Measurements from ENCODE around the gene RLN3. TPM values are rescaled to one million over a fixed set of nuclear protein-coding genes. Genes with fewer than 3 reads are reported as not detected.
A peak's percentile ranks its signal among the peaks of the same experiment; 100 is the strongest.

The RLN3 gene
- total RNA-seq, 1 donor from 2014 or later, result not detected

DNA sequence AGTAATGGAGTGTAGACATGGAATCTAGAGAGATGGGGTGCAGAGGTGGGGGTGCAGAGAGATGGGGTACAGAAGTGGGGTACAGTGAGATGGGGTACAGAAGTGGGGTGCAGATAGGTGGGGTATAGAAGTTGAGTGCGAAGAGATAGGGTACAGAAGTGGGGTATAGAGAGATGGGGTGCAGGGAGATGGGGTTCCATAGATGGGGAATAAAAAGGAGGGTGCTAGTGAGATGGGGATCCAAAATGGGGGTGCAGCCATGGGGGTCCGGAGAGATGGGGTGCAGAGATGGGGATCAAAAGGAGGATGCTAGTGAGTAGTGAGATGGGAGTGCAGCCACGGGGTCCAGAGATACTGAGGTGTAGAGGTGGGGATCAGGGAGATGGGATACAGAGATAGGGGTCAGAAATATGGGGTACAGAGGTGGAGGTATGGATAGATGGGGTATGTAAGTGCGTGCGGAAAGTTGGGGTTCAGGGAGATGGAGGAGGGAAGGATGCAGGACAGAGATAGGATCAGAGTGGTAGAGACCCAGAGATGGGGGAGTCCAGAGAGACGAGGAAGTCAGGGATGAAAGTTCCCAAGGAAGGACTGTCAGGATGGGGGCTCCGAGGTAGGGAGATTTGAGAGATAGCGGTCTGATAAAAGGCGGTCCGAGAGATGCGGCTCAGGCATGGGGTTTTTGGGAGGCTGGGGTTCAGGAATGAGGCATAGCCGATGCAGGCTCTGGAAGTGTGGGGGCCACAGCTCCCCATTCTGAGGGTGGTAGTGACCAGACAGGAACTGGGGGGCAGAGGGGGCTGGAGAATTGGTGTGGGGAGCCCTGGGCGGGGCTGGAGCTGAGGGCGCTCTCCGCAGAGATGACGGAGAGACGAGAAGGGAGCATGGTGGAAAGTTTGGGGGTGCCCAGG lies 30.5 kb downstream of the RLN3 start:
- DNase-seq (no peak), ATAC-seq (ENCODE audit: low read depth) (no peak)
- ChIA-PET CTCF (interaction anchor here (1.3 to 1.8 kb wide), 7 partner anchors 10 to 176 kb away, joined by 4 to 9 read pairs (median 6); partner anchors contain the start of gene MISP3), POLR2A (interaction anchor here (0.5 to 0.8 kb wide), 3 partner anchors 9 to 176 kb away, joined by 3 to 9 read pairs (median 7); no protein-coding TSS in a partner anchor)
- Mint-ChIP-seq H3K4me3 (no peak overlapping the region), H3K27ac (no peak overlapping the region), H3K27me3 (peaks cover 39% of the 10 kb centered on the region), H3K36me3 (ENCODE audit: low read depth) (no peaks in the 10 kb centered on the region), H3K4me1 (peaks cover 18% of the 10 kb centered on the region), H3K9me3 (no peaks in the 10 kb centered on the region)
- TF ChIP-seq, protein P1, sequence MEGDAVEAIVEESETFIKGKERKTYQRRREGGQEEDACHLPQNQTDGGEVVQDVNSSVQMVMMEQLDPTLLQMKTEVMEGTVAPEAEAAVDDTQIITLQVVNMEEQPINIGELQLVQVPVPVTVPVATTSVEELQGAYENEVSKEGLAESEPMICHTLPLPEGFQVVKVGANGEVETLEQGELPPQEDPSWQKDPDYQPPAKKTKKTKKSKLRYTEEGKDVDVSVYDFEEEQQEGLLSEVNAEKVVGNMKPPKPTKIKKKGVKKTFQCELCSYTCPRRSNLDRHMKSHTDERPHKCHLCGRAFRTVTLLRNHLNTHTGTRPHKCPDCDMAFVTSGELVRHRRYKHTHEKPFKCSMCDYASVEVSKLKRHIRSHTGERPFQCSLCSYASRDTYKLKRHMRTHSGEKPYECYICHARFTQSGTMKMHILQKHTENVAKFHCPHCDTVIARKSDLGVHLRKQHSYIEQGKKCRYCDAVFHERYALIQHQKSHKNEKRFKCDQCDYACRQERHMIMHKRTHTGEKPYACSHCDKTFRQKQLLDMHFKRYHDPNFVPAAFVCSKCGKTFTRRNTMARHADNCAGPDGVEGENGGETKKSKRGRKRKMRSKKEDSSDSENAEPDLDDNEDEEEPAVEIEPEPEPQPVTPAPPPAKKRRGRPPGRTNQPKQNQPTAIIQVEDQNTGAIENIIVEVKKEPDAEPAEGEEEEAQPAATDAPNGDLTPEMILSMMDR (IDR thresholded peaks at IDR 0.05), result no peak
- intact Hi-C loops (cut with micrococcal nuclease), result no loop called here

- peaks cover 39% of the 10 kb centered on the region for H3K27me3 Mint-ChIP-seq
- H3K4me3 Mint-ChIP-seq, result no peak overlapping the region
- TF ChIP-seq, protein P1 (IDR thresholded peaks at IDR 0.05), result no peak
- DNase-seq (peak; percentile 35), ATAC-seq (ENCODE audit: low read depth) (peak; percentile 68)
- no peak overlapping the region for H3K27ac Mint-ChIP-seq
- H3K4me1 Mint-ChIP-seq, result peaks cover 18% of the 10 kb centered on the region
- intact Hi-C loops (cut with micrococcal nuclease), result no loop called here
- no peaks in the 10 kb centered on the region for H3K36me3 Mint-ChIP-seq (ENCODE audit: low read depth)
- no peaks in the 10 kb centered on the region for H3K9me3 Mint-ChIP-seq
- CTCF ChIA-PET, result interaction anchor here (1.1 to 1.8 kb wide), 10 partner anchors 9 to 177 kb away, joined by 3 to 9 read pairs (median 4); partner anchors contain the start of genes IL27RA and MISP3
- POLR2A ChIA-PET, result interaction anchor here (0.5 to 1.6 kb wide), 3 partner anchors 10 to 177 kb away, joined by 3 to 9 read pairs (median 3); partner anchors contain the start of gene MISP3
Measured at GRCh38 chr19:14059093-14059480, 31.1 kb downstream of the RLN3 start.

- no peak overlapping the region for H3K4me3 Mint-ChIP-seq
- CTCF ChIA-PET, result interaction anchor here (1.1 to 1.5 kb wide), 11 partner anchors 9 to 178 kb away, joined by 3 to 9 read pairs (median 4); partner anchors contain the start of genes IL27RA, MISP3 and PRKACA
- POLR2A ChIA-PET, result interaction anchor here (0.8 to 1.6 kb wide), 2 partner anchors 12 to 177 kb away, joined by 3 read pairs; partner anchors contain the start of gene MISP3
- no peak overlapping the region for H3K27ac Mint-ChIP-seq
- ATAC-seq (ENCODE audit: low read depth) (no peak), DNase-seq (no peak)
- TF ChIP-seq, protein P1 (IDR thresholded peaks at IDR 0.05), result no peak
- intact Hi-C loops (cut with micrococcal nuclease), result no loop called here
- H3K36me3 Mint-ChIP-seq (ENCODE audit: low read depth), result no peaks in the 10 kb centered on the region
- peaks cover 39% of the 10 kb centered on the region for H3K27me3 Mint-ChIP-seq
- peaks cover 18% of the 10 kb centered on the region for H3K4me1 Mint-ChIP-seq
- H3K9me3 Mint-ChIP-seq, result no peaks in the 10 kb centered on the region
Measured at GRCh38 chr19:14059652-14060155, 31.8 kb downstream of the RLN3 start.

GRCh38 chr19:14061081-14061749 lies 33.3 kb downstream of the RLN3 start:
- no peak for ATAC-seq (ENCODE audit: low read depth)
- CTCF ChIA-PET, result interaction anchor here (1.1 to 1.2 kb wide), 2 partner anchors 56 to 75 kb away, joined by 3 read pairs; partner anchors contain the start of genes ASF1B and PRKACA
- no peak overlapping the region for H3K27ac Mint-ChIP-seq
- TF ChIP-seq, protein P1 (IDR thresholded peaks at IDR 0.05), result no peak
- intact Hi-C loops (cut with micrococcal nuclease), result no loop called here
- H3K9me3 Mint-ChIP-seq, result no peaks in the 10 kb centered on the region
- H3K4me1 Mint-ChIP-seq, result peaks cover 18% of the 10 kb centered on the region
- POLR2A ChIA-PET, result interaction anchor here (0.6 kb wide), 1 partner anchor 886 kb away, joined by 3 read pairs; no protein-coding TSS in a partner anchor
- H3K27me3 Mint-ChIP-seq, result peaks cover 39% of the 10 kb centered on the region
- no peaks in the 10 kb centered on the region for H3K36me3 Mint-ChIP-seq (ENCODE audit: low read depth)
- H3K4me3 Mint-ChIP-seq, result no peak overlapping the region
- no peak for DNase-seq

Measured in activated B cell treated with CpG ODN at 0.5 μM for 24 hours (primary cell).